Thyroid gland (tissue), 4 donors: ENCODE results near the gene RAB28.

Experiments used
- POLR2A ChIP-seq, 2 donors: fragments of 450-650 bp; IDR thresholded peaks; one replicate each; pipeline ENCODE4 v1.6.1; 2017; ENCODE audit warnings: antibody characterized with exemption in 2 of 2, mild to moderate bottlenecking in 2 of 2, moderate library complexity in 1 of 2
- TF ChIP-seq, protein P1 (sequence below), 6 experiments: fragments of 200-600 bp in 3 of 6; fragments of 450-650 bp in 3 of 6; sonication (generic) in 3 of 6; IDR thresholded peaks; one replicate each; pipeline ENCODE4 v1.5.1; 2016 to 2019; ENCODE audit warnings: antibody characterized with exemption in 6 of 6, mild to moderate bottlenecking in 2 of 6, inconsistent platforms in 1 of 6, moderate library complexity in 1 of 6

GRCh38 chr4:13454786-13455185, 29.4 kb downstream of the RAB28 start:
- TF ChIP-seq POLR2A (IDR thresholded peaks at IDR 0.05) = no peak
- TF ChIP-seq, protein P1, sequence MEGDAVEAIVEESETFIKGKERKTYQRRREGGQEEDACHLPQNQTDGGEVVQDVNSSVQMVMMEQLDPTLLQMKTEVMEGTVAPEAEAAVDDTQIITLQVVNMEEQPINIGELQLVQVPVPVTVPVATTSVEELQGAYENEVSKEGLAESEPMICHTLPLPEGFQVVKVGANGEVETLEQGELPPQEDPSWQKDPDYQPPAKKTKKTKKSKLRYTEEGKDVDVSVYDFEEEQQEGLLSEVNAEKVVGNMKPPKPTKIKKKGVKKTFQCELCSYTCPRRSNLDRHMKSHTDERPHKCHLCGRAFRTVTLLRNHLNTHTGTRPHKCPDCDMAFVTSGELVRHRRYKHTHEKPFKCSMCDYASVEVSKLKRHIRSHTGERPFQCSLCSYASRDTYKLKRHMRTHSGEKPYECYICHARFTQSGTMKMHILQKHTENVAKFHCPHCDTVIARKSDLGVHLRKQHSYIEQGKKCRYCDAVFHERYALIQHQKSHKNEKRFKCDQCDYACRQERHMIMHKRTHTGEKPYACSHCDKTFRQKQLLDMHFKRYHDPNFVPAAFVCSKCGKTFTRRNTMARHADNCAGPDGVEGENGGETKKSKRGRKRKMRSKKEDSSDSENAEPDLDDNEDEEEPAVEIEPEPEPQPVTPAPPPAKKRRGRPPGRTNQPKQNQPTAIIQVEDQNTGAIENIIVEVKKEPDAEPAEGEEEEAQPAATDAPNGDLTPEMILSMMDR (IDR thresholded peaks at IDR 0.05) = no peak
